Transverse colon (tissue), 4 donors: ENCODE measurements around the gene HDLBP.

Experiments
- POLR2AphosphoS5 ChIP-seq, 3 donors: sonication (generic); formaldehyde crosslinking; IDR thresholded peaks; one replicate each; pipeline ENCODE4 v1.6.1; 2016; ENCODE audit warnings: antibody characterized with exemption in 3 of 3
- TF ChIP-seq, protein P1 (sequence below), 5 experiments: fragments of 200-600 bp in 3 of 5; fragments of 450-650 bp in 2 of 5; sonication (generic) in 3 of 5; IDR thresholded peaks; 1 replicate in 2 of 5; 2 replicates in 3 of 5; pipeline ENCODE4 v1.5.1; 2016 to 2017; ENCODE audit warnings: antibody characterized with exemption in 5 of 5, inconsistent platforms in 3 of 5, mild to moderate bottlenecking in 2 of 5, moderate library complexity in 1 of 5

GRCh38 chr2:241227594-241227993 is 87.9 kb downstream of the HDLBP start:
- TF ChIP-seq, protein P1, sequence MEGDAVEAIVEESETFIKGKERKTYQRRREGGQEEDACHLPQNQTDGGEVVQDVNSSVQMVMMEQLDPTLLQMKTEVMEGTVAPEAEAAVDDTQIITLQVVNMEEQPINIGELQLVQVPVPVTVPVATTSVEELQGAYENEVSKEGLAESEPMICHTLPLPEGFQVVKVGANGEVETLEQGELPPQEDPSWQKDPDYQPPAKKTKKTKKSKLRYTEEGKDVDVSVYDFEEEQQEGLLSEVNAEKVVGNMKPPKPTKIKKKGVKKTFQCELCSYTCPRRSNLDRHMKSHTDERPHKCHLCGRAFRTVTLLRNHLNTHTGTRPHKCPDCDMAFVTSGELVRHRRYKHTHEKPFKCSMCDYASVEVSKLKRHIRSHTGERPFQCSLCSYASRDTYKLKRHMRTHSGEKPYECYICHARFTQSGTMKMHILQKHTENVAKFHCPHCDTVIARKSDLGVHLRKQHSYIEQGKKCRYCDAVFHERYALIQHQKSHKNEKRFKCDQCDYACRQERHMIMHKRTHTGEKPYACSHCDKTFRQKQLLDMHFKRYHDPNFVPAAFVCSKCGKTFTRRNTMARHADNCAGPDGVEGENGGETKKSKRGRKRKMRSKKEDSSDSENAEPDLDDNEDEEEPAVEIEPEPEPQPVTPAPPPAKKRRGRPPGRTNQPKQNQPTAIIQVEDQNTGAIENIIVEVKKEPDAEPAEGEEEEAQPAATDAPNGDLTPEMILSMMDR (IDR thresholded peaks at IDR 0.05): no peak
- TF ChIP-seq POLR2AphosphoS5 (IDR thresholded peaks at IDR 0.05): no peak
